IMR-90 (cell line): ENCODE measurements around the gene NIBAN1. TPM values are rescaled to one million over a fixed set of nuclear protein-coding genes. Genes with fewer than 3 reads are reported as not detected.

Experiments used
- ATAC-seq: fragments of 200-7000 bp; cut with Tn5 transposase; 2 replicates; pipeline ENCODE4 v1.9.1; 2020; ENCODE audit warnings: low read depth, mild to moderate bottlenecking, moderate library complexity
- BruUV-seq: library from RNA; stranded (reverse); fragments of 400-500 nt; replicated peaks from 2 replicates; lab custom pipeline; 2021; lab: Mats Ljungman, UMichigan
- CTCF ChIA-PET: fragments of 300-600 bp; formaldehyde crosslinking; extraction: SDS; loops from one replicate; lab custom pipeline; 2021; ENCODE audit warnings: antibody characterized with exemption; lab: Yijun Ruan, JAX
- POLR2A ChIA-PET: fragments of 300-600 bp; sonication (Branson Sonifier 250); formaldehyde crosslinking; loops from one replicate; lab custom pipeline; 2022; ENCODE audit warnings: antibody characterized with exemption; ENCODE audit not compliant: unreplicated experiment; lab: Charles Lee
- DNase-seq: peaks from one replicate; pipeline ENCODE4 v3.0.0; 2013
- H2AFZ ChIP-seq: replicated peaks from 2 replicates; pipeline ENCODE3; 2013; ENCODE audit warnings: low read length, mild to moderate bottlenecking; ENCODE audit not compliant: poor library complexity
- H2AK5ac ChIP-seq: 2 replicates; pipeline ENCODE4 v1.6.1; 2013; ENCODE audit warnings: low read depth, low read length, inconsistent platforms
- H2AK9ac ChIP-seq: replicated peaks from 2 replicates; pipeline ENCODE3; 2013; ENCODE audit warnings: mild to moderate bottlenecking, low read depth, low read length, moderate library complexity; ENCODE audit not compliant: poor library complexity
- H2BK120ac ChIP-seq: 2 replicates; pipeline ENCODE4 v1.6.1; 2013; ENCODE audit warnings: low read depth, low read length, inconsistent platforms
- H2BK15ac ChIP-seq: 3 replicates; pipeline ENCODE4 v1.6.1; 2013; ENCODE audit warnings: low read depth, low read length, inconsistent platforms
- H2BK20ac ChIP-seq: 2 replicates; pipeline ENCODE4 v1.6.1; 2013; ENCODE audit warnings: low read depth, mild to moderate bottlenecking, inconsistent platforms, low read length, moderate library complexity
- H2BK5ac ChIP-seq: 2 replicates; pipeline ENCODE4 v1.6.1; 2013; ENCODE audit warnings: mild to moderate bottlenecking, low read depth, low read length, inconsistent platforms; ENCODE audit not compliant: poor library complexity, severe bottlenecking
- H3K14ac ChIP-seq: replicated peaks from 2 replicates; pipeline ENCODE4 v1.6.1; 2013; ENCODE audit warnings: low read depth, low read length, inconsistent platforms
- H3K18ac ChIP-seq: 2 replicates; pipeline ENCODE4 v1.6.1; 2013; ENCODE audit warnings: low read depth, low read length, control low read depth
- H3K23ac ChIP-seq: 2 replicates; pipeline ENCODE4 v1.6.1; 2013; ENCODE audit warnings: low read depth, low read length, inconsistent platforms
- H3K27ac ChIP-seq: 2 replicates; pipeline ENCODE4 v1.5.1; 2013; ENCODE audit warnings: mild to moderate bottlenecking, control low read depth, low read length; ENCODE audit not compliant: insufficient read depth
- H3K27me3 ChIP-seq: 2 replicates; pipeline ENCODE4 v1.6.1; 2013; ENCODE audit warnings: low read length; ENCODE audit not compliant: control insufficient read depth, insufficient read depth
- H3K36me3 ChIP-seq: 2 replicates; pipeline ENCODE4 v1.6.1; 2013; ENCODE audit warnings: low read length, mixed read lengths; ENCODE audit not compliant: control insufficient read depth, insufficient read depth
- H3K4ac ChIP-seq: 2 replicates; pipeline ENCODE4 v1.6.1; 2013; ENCODE audit warnings: low read depth, low read length, inconsistent platforms
- H3K4me1 ChIP-seq: 2 replicates; pipeline ENCODE4 v1.6.1; 2013; ENCODE audit warnings: low read length, mixed read lengths; ENCODE audit not compliant: control insufficient read depth, insufficient read depth
- H3K4me2 ChIP-seq: 2 replicates; pipeline ENCODE4 v1.6.1; 2013; ENCODE audit warnings: low read depth, mild to moderate bottlenecking, control low read depth, low read length, moderate library complexity
- H3K4me3 ChIP-seq: 2 replicates; pipeline ENCODE4 v1.5.1; 2013; ENCODE audit warnings: low read depth, mild to moderate bottlenecking, control low read depth, low read length, moderate library complexity; ENCODE audit not compliant: insufficient read depth
- H3K56ac ChIP-seq: 2 replicates; pipeline ENCODE4 v1.6.1; 2013; ENCODE audit warnings: low read length, inconsistent platforms; ENCODE audit not compliant: insufficient read depth; ENCODE audit errors: extremely low read depth
- H3K79me1 ChIP-seq, 2 experiments: 2 replicates each; pipeline ENCODE4 v1.6.1; 2013; ENCODE audit warnings: low read length in 2 of 2, inconsistent platforms in 1 of 2, low read depth in 1 of 2
- H3K9ac ChIP-seq: 2 replicates; pipeline ENCODE4 v1.6.1; 2013; ENCODE audit warnings: low read depth, low read length, control low read depth
- H3K9me1 ChIP-seq: 2 replicates; pipeline ENCODE4 v1.6.1; 2013; ENCODE audit warnings: low read length, inconsistent platforms; ENCODE audit not compliant: insufficient read depth
- H3K9me3 ChIP-seq: 2 replicates; pipeline ENCODE4 v1.6.1; 2013; ENCODE audit warnings: low read length; ENCODE audit not compliant: control insufficient read depth, insufficient read depth
- H4K20me1 ChIP-seq: 2 replicates; pipeline ENCODE4 v1.6.1; 2013; ENCODE audit warnings: low read length, inconsistent platforms; ENCODE audit not compliant: insufficient read depth
- H4K5ac ChIP-seq: 2 replicates; pipeline ENCODE4 v1.6.1; 2013; ENCODE audit warnings: mild to moderate bottlenecking, low read depth, low read length, control low read depth
- H4K8ac ChIP-seq, 2 experiments: 2 replicates each; pipeline ENCODE4 v1.6.1; 2013; ENCODE audit warnings: low read depth in 2 of 2, low read length in 2 of 2, control low read depth in 1 of 2, inconsistent platforms in 1 of 2
- H4K91ac ChIP-seq: 2 replicates; pipeline ENCODE4 v1.6.1; 2013; ENCODE audit warnings: low read depth, low read length, inconsistent platforms; ENCODE audit not compliant: insufficient read depth
- BHLHE40 ChIP-seq: fragments of 150-350 bp; IDR thresholded peaks from 2 replicates; pipeline ENCODE4 v1.6.1; 2016; ENCODE audit warnings: mild to moderate bottlenecking, low read depth, low read length
- CHD1 ChIP-seq: IDR thresholded peaks from 2 replicates; pipeline ENCODE4 v1.6.1; 2012; ENCODE audit warnings: low read depth, low read length, improper control_type of control experiment
- FOS ChIP-seq: fragments of 150-350 bp; IDR thresholded peaks from 2 replicates; pipeline ENCODE4 v1.6.1; 2016; ENCODE audit warnings: low read depth, low read length
- MAZ ChIP-seq: IDR thresholded peaks from 2 replicates; pipeline ENCODE4 v1.6.1; 2012; ENCODE audit warnings: low read depth, mild to moderate bottlenecking, low read length, improper control_type of control experiment, moderate library complexity, borderline replicate concordance
- POLR2A ChIP-seq: IDR thresholded peaks from 2 replicates; pipeline ENCODE4 v1.6.1; 2012; ENCODE audit warnings: mild to moderate bottlenecking, low read depth, low read length
- RCOR1 ChIP-seq: IDR thresholded peaks from 2 replicates; pipeline ENCODE4 v1.6.1; 2012; ENCODE audit warnings: mild to moderate bottlenecking, low read length, improper control_type of control experiment; ENCODE audit not compliant: insufficient replicate concordance
- RFX5 ChIP-seq: IDR thresholded peaks from 2 replicates; pipeline ENCODE4 v1.8.0; 2012; ENCODE audit warnings: low read depth, mild to moderate bottlenecking, low read length, moderate library complexity
- WGBS, 2 experiments: methylation state at CpG; one replicate each; pipeline versions ENCODE4 v1.1.5 to v1.1.7; 2013; ENCODE audit warnings: missing lambda C conversion rate in 2 of 2; ENCODE audit not compliant: insufficient read length in 1 of 2; ENCODE audit errors: extremely low coverage in 2 of 2; 5-methylcytosine and 5-hydroxymethylcytosine counted together
- dilution Hi-C: fragments of 300-500 bp; cut with HindIII; formaldehyde crosslinking; loops from one replicate; pipeline ENCODE4 v1.14.3; 2018; ENCODE audit warnings: low sequenced_read_pairs; ENCODE audit not compliant: unreplicated experiment
- in situ Hi-C: fragments of 300-500 bp; cut with MboI; formaldehyde crosslinking; loops from 3 replicates; pipeline ENCODE4 v1.14.3; 2019; ENCODE audit warnings: low sequenced_read_pairs, inconsistent platforms, mixed read lengths
- intact Hi-C: fragments of 100-400 bp; cut with micrococcal nuclease; formaldehyde crosslinking; loops from 2 replicates; pipeline ENCODE4 v1.10.0; 2022
- polyA plus RNA-seq, 3 experiments: library from polyadenylated mRNA; depleted of rRNA; stranded (reverse); fragments of >200 nt; gene quantifications; 2 replicates each; pipeline ENCODE4 v1.2.3, GENCODE V29; 2012; ENCODE audit warnings: low replicate concordance in 1 of 3
- total RNA-seq: library from RNA; depleted of rRNA; stranded (reverse); fragments of >200 nt; gene quantifications from 2 replicates; pipeline ENCODE4 v1.2.3, GENCODE V29; 2012

NIBAN1 gene
- total and polyA plus RNA-seq, 2 of the 4 experiments (the other 2 are of a cell fraction) = 4.0 to 10.0 TPM

DNA sequence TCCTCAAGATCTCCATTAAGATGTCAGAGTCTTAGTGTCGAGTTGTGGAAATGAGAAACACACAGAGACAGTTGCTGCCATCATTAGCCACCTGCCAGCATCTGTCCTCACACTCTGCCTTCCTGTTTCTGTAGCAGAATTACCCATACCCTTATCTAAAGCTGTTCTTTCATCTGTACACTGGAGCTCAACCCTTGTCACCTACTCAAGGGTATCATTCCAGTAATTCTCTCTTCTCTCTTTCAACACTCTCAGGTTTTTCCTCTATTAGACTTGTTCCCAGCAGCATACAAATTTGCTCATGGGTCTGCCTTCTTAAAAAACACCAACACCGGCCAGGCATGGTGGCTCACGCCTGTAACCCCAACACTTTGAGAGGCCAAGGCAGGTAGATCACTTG is 43.7 kb upstream of the NIBAN1 start:
- Histone ChIP-seq H3K79me1 (no peaks in the 10 kb centered on the region), H3K4me3 (no peak overlapping the region), H2BK5ac (peak overlapping the region; percentile 46), H4K20me1 (no peaks in the 10 kb centered on the region), H3K9me1 (peaks cover 9% of the 10 kb centered on the region), H3K18ac (no peak overlapping the region; the same call in 1 of the 2 replicates), H3K27ac (no peak overlapping the region), H3K14ac (no peak overlapping the region), H3K4me2 (no peak overlapping the region), H2BK120ac (peak overlapping the region; percentile 2; the same call in 1 of the 2 replicates), H4K8ac (no peak overlapping the region), H3K23ac (no peak overlapping the region), H2BK20ac (peak overlapping the region; percentile 72; the same call in 1 of the 2 replicates), H2AFZ (no peak overlapping the region), H4K5ac (no peak overlapping the region), H2AK5ac (peak overlapping the region; percentile 38; the same call in 1 of the 2 replicates), H3K9ac (no peak overlapping the region), H2AK9ac (no peak overlapping the region), H4K91ac (no peak overlapping the region), H3K4ac (peak overlapping the region; percentile 34; the same call in 1 of the 2 replicates), H2BK15ac (peak overlapping the region; percentile 22; the same call in 1 of the 3 replicates), H3K4me1 (peaks cover 6% of the 10 kb centered on the region; the same call in 1 of the 2 replicates), H3K36me3 (no peaks in the 10 kb centered on the region), H3K9me3 (no peaks in the 10 kb centered on the region), H3K27me3 (no peaks in the 10 kb centered on the region), H3K56ac (no peak overlapping the region)
- ATAC-seq (no peak), DNase-seq (no peak)
- CTCF ChIA-PET = interaction anchor here (1.1 kb wide), 1 partner anchor 128 kb away, joined by 3 read pairs; no protein-coding TSS in a partner anchor
- dilution Hi-C loops (no loop called here), intact Hi-C loops (no loop called here), in situ Hi-C loops (no loop called here)
- BruUV-seq = no TSS peak
- POLR2A ChIA-PET = no interaction called here
- TF ChIP-seq RFX5 (no peak), FOS (no peak), POLR2A (no peak), CHD1 (no peak), MAZ (no peak), BHLHE40 (no peak), RCOR1 (no peak)
- 100% methylated on average over 2 of the region's 3 CpGs; no CpG with 5 or more reads in 1 of the 2 experiments for WGBS, 2 experiments
